Activated T-helper 1 cell treated with anti-CD3 and anti-CD28 coated beads, Interleukin-2, amount 50 U/mL, for 16 hours (primary cell): ENCODE measurements around the gene SORBS1.
"Not testable (repeated sequence)": the region's sequence is repeated elsewhere in the genome, so short reads cannot be mapped to it uniquely, and the experiment has no call there.

Source experiments
- DNase-seq, 2 donors: peaks; one replicate each; pipeline ENCODE4 v3.0.0-alpha.2; 2020; ENCODE audit warnings: low read depth in 1 of 2, low spot score in 1 of 2

The SORBS1 gene

GRCh38 chr10:95354110-95354509 lies 207.1 kb downstream of the SORBS1 start:
- DNase-seq, result no peak

GRCh38 chr10:95353123-95353522 lies 208.0 kb downstream of the SORBS1 start:
- DNase-seq, result no peak

GRCh38 chr10:95352684-95353083 lies 208.5 kb downstream of the SORBS1 start:
- no peak for DNase-seq

- DNase-seq, result no peak
Measured at GRCh38 chr10:95350830-95351228, 210.3 kb downstream of the SORBS1 start.

- DNase-seq, result no peak
Measured at GRCh38 chr10:95350219-95350829, 210.8 kb downstream of the SORBS1 start.

- DNase-seq, result not testable (repeated sequence)
Measured at GRCh38 chr10:95347402-95347766, 213.8 kb downstream of the SORBS1 start.

- no peak for DNase-seq
Measured at GRCh38 chr10:95346715-95347401, 214.3 kb downstream of the SORBS1 start.

GRCh38 chr10:95343573-95343972 lies 217.6 kb downstream of the SORBS1 start:
- no peak for DNase-seq

GRCh38 chr10:95341716-95342130 lies 219.4 kb downstream of the SORBS1 start:
- DNase-seq, result no peak

- DNase-seq, result no peak
Measured at GRCh38 chr10:95339863-95340262, 221.3 kb downstream of the SORBS1 start.

- no peak for DNase-seq
Measured at GRCh38 chr10:95337423-95338160, 223.6 kb downstream of the SORBS1 start.

GRCh38 chr10:95336702-95337101 lies 224.5 kb downstream of the SORBS1 start:
- DNase-seq, result no peak

- DNase-seq, result no peak
Measured at GRCh38 chr10:95335933-95336699, 225.1 kb downstream of the SORBS1 start.

- DNase-seq, result no peak
Measured at GRCh38 chr10:95334805-95335144, 226.4 kb downstream of the SORBS1 start.

- DNase-seq, result no peak
Measured at GRCh38 chr10:95333997-95334804, 227.0 kb downstream of the SORBS1 start.

- no peak for DNase-seq
Measured at GRCh38 chr10:95332666-95333249, 228.4 kb downstream of the SORBS1 start.

- DNase-seq, result no peak
Measured at GRCh38 chr10:95331596-95332130, 229.5 kb downstream of the SORBS1 start.

- no peak for DNase-seq
Measured at GRCh38 chr10:95330966-95331453, 230.2 kb downstream of the SORBS1 start.

GRCh38 chr10:95329296-95329695 lies 231.9 kb downstream of the SORBS1 start:
- no peak for DNase-seq

GRCh38 chr10:95328013-95328412 lies 233.2 kb downstream of the SORBS1 start:
- DNase-seq, result no peak
